NCI-H2081 treated with DMSO at 0.1 percent for 48 hours (cell line): Measurements from ENCODE around the gene PMM2.
"Not testable (repeated sequence)": the region's sequence is repeated elsewhere in the genome, so short reads cannot be mapped to it uniquely, and the experiment has no call there.

Experiments used
- DNase-seq: peaks from one replicate; lab custom pipeline; 2025; lab: John Stamatoyannopoulos, UW

The PMM2 gene

DNA sequence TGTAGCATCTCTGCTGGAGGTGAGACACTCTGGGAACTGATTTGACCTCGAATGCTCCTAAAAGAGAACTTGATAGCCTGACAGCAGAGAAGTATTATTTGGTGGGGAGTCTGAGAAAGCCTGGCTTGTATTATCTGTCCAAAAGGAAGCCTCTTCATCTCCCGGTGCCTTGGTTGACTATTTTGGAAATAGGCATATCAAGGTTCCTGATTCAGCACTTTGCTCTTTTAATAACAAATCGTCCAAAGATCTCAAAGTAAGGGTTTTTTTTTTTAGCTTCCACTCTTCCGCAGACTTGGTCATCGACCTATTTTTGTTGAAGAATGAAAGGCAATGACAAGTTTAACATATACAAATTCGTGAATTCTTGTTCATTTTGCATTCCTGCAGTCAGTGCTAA lies 15.0 kb upstream of the PMM2 start:
- DNase-seq: no peak

DNA sequence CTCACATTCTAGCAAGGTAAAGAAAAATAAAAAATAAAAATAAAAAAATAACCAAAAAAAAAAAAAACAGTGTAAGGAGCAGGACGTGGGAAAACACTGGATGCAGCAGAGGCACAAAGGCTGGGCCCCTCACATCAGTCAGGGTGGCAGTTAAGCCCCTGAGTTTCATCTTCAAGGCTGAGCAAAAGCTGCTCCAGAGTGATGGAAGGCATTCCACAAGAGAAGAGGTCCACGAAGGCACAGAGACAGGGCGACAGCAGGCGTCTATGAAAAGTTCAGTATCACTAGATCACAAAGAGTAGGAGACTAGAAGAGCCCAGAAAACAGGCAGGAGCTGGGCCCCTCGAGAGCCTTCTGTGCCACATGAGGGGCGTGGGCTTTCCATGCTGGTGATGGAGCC lies 12.2 kb upstream of the PMM2 start:
- DNase-seq: no peak

DNA sequence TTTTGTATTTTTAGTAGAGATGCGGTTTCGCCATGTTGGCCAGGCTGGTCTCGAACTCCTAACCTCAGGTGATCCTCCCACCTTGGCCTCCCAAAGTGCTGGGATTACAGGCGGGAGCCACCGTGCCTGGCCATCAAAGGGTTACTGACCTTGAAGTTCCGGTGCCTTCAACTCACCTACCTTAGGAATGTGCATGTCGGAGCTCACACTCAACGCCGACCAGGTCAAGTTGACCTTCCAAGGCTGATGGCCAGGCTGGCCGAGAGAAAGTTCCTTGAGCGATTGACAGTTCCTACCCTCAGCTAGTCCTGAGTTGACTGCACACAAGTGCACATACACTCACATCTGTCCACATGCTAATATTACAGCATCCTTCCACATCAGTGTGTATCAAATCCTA lies 11.3 kb upstream of the PMM2 start:
- not testable (repeated sequence) for DNase-seq

DNA sequence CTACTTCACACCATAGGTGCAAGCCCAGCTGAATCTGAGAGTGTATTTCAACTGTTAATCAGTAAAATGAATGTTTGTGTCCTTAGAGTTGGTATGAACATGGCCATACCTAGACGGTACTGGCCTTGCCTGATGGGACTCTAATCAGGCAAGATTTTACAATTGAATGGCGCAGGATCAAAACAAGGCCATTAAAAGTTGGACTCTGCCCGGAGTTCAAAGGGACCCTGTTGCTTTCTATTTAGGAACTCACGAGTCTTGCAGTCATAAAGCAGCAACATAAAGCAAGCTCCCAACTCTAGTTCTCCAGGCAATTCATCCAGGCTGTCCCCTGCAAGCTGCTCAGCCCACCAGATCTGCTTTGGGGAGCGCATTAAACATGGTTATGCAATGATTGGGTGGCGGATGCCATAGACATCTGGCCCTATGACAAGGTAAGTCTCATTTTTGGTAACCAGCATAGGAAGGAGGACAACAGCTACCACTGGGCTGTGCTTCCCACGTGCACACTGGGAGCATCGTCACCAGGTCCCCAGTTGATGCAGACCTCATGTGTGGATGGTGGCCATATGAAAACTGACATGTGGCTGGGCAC lies 9.0 kb upstream of the PMM2 start:
- no peak for DNase-seq

DNA sequence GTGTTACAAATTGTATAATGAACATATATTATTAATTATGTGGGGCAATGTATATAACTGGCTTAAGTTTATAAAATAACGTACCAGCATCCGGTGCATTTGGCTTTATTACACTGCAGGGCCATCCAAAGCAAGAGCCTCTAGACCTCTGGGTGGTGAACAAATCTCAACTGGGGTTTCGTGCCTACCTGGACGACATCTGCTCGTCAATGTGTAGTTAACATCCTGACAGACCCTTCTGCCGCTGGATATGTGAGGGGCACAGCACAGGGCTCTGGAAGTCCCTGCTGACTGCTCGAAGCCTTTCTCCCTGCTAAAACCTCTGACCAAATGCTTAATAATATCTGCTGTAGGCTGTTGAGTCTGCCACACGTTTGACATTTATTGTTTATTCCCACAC lies 2.5 kb upstream of the PMM2 start:
- no peak for DNase-seq

DNA sequence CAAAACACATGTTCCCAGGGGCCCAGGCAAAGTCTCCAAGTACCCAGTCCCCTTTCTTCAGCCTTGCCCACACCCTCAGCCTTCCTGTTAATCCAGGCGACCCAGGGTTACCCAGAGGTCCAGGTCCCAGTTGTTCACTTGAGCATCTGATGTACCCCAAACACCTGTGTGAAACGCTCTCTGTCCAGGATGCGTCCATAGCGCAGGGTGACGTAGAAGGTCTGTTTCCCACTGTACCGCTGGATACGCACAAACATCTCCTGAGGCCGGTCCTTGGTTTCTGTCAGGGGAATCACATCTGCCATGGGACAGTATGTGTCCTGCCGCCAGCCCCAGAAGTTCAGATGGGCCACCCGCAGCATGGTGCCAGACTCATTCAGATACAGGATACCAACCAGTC lies 1.8 kb upstream of the PMM2 start:
- no peak for DNase-seq

DNA sequence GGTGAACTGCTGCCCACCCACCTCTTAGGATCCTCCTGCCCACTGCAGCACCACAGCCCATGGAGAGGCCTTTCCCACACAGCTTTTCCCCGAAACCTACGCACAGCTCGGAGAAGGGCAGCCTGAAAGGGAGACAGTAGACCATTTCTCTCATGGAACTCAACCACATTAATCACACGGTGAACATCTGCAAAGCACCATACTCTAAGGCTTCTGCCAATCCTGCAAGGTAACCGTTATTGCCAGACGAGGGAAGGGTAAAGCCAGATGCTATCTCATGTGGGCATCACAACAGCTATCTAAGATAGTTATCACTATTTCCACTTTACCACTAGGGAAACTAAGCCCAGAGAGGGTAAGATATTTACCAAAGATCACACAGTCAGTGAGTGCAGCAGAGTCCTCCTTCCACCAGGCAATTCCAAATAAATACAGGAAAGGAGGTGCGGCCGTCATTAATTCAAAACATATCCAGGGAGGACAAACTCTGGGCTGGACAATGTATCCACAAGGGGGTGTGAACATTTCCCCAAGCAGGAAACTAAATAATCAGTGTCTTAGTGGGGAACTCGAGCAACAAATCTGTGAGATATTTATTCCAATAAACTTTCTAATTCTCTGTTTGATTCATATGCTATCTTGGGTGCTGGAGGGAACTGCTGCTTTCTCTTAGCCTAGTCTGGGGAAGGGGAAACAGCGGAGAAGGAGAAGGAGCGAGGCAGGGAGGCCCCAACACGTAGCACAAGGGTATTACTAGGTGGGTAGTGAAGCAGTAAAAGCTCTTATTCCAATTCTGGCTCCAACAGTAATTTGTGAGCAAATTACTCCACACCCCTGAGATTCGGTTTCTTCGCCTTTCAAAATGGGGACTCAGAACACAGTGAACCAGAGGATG lies 923 bp upstream of the PMM2 start:
- no peak for DNase-seq

DNA sequence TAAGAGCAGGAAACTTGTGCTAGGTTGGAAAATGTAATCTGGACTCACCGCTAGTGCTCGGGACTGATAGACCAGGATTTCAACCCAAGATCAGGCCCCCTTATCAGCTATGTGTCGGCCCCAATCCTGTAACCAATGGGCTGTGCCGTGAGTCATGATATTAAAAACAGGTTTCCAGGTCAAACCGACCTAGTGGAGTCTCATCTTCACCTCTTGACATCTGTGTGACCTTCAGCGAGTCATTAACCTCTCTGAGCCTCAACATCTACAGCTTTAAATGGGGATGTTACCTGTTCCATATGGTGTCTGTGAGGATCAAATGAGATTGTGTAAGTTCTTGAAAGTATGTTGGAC lies 512 bp downstream of the PMM2 start:
- DNase-seq: no peak

DNA sequence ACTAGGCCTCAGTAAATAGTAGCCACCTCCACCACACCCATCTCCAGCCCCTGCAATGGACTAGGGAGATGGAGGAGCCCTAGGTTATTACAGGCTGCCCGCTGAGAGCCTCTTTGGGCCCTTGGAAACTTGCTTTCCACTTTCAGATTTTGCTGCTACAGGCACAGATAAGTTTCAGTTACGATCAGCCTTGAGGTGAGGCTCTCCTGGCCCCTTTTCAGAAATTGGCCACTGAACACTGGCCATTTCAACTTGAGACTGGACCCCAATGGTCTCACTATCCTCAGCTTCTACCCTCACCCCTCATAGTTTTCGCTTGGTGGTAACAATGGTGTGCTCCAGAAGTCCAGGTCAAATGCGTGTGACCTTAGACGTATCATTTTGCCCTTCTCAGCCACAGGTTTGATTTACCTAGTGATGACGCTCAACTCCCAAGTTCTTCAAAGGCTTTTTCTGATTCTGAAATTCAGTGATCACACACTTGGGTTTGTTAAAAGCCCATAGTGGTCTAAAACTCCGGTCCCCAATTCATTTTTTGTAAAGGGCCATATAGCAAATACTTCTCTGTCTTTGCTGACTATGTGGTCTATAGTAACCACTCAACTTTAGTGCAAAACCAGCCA lies 1.0 kb downstream of the PMM2 start:
- no peak for DNase-seq

DNA sequence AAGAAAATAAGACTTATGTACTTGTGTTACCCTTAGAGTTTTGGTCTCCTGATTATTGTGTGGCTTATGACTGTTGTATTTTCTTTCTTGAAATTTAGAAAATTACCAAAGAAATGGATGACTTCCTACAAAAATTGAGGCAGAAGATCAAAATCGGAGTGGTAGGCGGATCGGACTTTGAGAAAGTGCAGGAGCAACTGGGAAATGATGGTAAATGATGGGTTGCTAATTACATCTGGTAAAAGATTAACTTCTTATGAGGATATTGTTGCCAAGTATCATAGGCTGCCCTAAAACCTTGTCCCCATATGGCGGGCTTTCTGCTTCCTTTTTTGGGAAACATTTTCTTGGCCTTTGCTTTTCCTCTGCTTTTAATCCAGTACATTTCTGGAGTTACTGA lies 4.1 kb downstream of the PMM2 start:
- no peak for DNase-seq

DNA sequence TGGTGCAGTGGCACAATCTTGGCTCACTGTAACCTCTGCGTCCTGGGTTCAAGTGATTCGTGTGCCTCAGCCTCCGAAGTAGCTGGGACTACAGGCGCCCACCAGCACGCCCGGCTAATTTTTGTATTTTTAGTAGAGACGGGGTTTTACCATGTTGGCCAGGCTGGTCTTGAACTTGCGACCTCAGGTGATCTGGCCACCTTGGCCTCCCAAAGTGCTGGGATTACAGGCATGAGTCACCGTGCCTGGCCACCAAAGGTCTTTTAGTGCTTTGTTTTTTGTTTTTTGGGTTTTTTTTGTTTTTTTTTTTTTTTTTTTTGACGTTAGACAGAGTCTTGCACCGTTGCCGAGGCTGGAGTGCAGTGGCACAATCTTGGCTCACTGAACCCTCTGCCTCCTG lies 6.1 kb downstream of the PMM2 start:
- DNase-seq: not testable (repeated sequence)

DNA sequence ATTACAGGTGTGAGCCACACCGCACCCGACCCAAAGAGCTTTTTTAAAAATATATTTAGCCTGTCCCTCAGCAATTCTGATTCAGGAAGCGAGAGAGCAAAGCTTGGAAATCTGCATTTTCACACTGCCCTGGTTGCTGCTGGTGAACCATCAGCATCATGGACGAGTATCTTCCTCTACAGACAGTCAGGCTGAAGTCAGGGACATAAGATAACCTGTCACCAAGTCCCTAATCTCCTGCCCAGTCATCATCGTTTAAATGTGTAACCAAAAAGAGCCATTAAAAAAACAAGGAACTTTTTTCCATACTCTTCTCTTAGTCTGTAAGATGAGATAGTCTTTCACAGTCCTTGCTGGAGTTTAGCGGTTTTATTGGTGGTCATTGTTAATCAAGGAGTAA lies 6.7 kb downstream of the PMM2 start:
- DNase-seq: no peak

DNA sequence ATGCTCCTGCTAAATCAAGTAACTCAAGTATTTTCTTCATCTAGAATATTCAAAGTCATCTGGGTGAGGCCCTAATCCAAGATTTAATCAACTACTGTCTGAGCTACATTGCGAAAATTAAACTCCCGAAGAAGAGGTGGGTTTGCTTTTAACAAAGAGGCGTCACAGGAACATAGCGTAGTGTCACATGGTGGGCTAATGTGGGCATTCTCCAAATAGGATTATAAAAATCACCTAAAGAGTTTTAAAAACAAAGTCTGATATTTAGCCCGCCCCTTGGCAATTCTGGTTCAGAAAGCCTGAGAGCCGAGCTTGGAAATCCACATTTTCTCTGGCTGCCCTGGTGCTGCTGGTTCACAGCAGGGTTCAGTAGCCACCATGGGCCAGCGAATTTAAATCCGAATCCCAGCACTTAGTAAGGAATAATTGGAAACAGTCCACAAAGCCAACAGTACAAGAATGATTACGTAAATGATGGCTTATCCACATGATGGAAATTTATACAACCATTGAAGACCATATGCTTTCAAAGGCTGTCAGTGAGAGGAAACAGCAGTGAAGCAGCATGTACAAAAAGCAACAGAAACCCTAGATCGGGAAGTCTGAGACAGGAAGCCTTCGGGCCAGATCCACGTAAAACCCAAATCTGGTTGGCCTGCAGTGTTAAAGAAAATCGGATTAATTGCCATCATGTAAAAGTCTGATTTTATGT lies 8.8 kb downstream of the PMM2 start:
- no peak for DNase-seq

DNA sequence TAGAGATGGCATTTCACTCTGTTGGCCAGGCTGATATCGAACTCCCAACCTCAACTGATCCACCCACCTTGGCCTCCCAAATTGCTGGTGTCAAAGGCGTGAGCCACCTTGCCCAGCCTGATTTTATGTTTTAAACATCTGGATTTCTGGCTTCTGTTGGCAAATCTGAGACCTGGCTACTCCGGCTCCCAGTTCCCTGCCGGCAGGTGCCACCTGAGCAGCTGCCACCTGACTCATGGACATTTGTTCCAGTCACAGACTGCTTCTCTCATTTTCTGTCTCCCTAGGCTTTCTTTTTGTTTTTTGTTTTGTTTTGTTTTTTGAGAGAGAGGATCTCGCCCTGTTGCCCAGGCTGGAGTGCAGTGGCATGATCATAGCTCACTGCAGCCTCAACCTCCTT lies 9.6 kb downstream of the PMM2 start:
- DNase-seq: no peak

DNA sequence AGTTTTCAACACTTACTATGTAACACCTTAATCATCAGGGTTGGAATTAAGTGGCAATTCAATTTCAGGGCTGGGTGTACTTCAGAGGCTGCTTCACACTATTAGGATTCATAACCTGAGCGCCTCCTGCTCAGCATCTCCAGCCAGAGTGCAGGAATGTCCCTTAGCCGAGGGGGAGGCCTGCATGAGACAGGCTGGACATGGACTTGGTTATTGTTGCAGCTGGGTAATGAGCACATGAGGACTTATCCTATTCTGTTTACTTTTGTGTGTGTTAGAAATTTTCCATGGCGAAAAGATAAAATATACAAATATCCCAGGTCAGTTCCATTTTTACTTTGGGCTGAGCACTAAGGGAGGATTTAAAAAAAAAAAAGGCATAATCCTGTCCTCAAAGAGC lies 10.4 kb downstream of the PMM2 start:
- DNase-seq: no peak

DNA sequence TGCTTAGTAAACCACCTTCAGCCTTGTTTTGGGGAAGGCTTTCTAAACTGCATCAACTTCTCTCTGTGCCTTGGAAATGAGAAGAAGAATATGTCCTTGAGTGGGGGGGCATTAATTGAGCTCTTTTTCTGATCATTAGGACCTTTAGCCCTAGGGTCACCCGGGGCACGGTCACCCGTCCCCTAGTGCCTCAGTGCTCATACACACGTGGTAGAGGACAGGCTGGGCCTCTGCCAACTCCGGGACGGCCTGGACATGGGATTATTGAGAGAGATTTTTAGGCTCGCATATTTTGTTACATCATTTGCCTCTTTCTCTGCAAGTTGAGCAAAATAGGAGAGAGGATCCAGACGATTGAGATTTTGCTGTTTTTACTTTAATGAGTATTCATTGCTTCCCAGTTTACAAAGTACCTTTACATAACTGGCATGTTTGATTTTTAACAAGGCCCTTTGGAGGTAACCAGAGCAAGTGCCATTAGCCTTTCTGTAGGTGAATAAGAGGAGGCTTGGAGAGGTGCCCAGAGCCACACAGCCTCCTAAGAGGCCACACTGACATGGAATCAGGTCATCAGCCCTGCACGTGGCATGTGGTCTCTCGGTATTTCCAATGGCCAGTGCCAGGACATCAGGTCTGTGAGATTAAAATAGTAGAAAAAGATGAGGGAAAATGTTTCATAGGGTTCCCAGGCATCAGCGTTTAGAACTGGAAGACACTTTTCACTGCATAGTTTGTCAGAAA lies 11.1 kb downstream of the PMM2 start:
- DNase-seq: no peak

DNA sequence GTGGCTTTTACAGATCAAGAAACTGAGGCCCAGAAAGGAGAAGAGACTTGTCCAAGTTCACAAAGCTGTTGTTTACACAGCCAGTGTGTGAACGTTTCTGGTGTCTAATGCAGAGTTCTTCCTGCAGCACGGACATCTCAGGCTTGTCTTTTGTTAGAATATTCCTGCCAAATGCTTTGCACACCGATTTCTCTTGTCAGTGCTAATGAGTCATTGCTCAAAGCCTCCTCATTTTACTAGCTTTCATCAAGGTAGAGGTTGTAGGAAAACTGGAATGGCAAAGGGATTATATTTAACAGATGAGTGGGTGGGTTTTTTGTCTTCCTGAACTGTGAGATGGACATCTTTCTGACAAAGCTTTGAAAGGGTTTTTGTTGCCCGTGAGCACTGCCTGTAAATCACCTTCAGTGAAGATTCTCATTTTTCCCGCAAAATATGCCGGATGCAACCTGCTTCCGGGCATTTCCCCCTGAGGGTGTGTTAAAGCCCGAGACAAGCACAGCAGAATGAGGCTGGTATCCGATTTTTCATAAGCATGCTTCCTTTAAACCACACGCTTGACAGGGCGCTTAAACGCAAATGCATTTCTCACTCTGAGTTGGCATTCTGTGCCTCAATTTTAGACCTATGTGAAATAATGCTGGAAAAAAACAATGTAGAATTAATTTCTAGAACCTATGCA lies 14.7 kb downstream of the PMM2 start:
- no peak for DNase-seq

DNA sequence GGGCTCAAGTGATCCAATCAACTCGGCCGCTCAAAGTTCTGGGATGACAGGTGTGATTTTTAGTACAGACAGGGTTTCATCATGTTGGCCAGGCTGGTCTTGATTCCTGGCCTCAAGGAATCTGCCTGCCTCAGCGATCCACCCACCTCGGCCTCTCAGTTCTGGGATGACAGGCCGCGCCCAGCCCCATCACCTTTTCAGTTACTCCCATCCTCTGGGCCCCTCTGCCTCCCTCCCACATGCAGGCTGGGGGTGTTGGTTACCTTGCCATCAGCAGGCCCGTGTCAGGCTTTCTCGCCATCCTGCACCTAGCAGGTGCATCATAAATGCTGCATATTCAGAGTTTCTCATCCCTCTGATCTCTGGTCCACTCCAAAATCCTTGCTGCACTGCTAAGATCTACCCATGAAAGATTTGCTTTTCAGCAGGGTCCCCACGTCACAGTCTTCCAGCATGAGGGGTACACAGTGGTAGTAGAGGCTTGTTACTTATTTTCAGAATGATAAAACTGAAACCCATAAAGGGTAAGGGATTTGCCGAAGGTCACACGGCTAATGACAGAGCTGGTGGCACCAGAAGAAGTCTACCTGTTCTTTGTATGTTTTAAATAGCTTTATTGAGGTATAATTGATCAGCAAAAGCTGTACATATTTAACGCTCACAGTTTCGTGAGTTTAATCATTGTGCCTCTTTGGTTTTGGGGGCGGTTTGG lies 16.6 kb downstream of the PMM2 start:
- no peak for DNase-seq

DNA sequence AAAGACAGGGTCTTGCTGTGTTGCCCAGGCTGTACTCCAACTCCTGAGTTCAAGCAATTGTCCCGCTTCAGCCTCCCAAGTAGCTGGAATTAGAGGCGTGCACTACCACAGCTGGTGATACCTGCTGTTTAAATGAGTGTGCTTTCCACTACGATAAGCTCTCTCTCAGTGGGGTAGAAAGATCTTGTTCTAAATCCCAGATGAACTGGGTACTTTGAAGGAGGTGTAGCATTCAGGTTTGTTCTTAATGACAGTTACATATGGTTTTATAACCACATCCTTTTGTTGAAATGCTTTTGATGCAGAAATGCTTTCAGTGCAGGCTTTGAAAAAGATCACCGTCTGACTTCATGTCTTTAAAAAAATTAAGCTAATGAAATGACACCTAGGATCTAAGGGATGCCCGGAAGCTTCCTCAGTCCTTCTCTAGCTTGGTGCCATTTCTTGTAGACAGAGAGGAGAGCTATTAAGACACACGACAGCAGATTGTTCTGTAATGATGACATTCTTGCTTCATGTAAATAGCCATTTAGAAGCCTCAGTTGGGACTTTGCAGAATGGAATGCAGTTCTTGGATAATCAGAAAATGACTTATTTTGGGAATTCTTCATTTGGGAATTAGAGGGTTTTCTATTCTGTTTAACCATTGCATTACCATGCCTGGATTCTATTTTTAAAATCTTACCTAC lies 19.5 kb downstream of the PMM2 start:
- DNase-seq: no peak
